Measurements from ENCODE around the gene RPGRIP1.
"Not testable (repeated sequence)": the region's sequence is repeated elsewhere in the genome, so short reads cannot be mapped to it uniquely, and the experiment has no call there.

RPGRIP1 gene

GRCh38 chr14:21279783-21280182, at the start of gene RPGRIP1:
RPGRIP1 (plus strand) TSS chr14:21280083; CDS start chr14:21287977, 7,894 bp downstream.
- DNase-seq, result no peak

GRCh38 chr14:21231020-21231652, 48.7 kb upstream of the RPGRIP1 start:
- no peak for DNase-seq

GRCh38 chr14:21233457-21234076, 46.3 kb upstream of the RPGRIP1 start:
- no peak for DNase-seq

- DNase-seq, result no peak
These were observed 45.8 kb upstream of the RPGRIP1 start for GRCh38 chr14:21234112-21234511.

- no peak for DNase-seq
These were observed 42.7 kb upstream of the RPGRIP1 start for GRCh38 chr14:21236948-21237797.

- no peak for DNase-seq
These were observed 40.9 kb upstream of the RPGRIP1 start for GRCh38 chr14:21238823-21239518.

GRCh38 chr14:21240417-21240816, 39.5 kb upstream of the RPGRIP1 start:
- DNase-seq, result no peak

- no peak for DNase-seq
These were observed 38.6 kb upstream of the RPGRIP1 start for GRCh38 chr14:21241218-21241819.

- no peak for DNase-seq
These were observed 35.3 kb upstream of the RPGRIP1 start for GRCh38 chr14:21244544-21244943.

GRCh38 chr14:21245813-21246212, 34.1 kb upstream of the RPGRIP1 start:
- no peak for DNase-seq

GRCh38 chr14:21248338-21248737, 31.5 kb upstream of the RPGRIP1 start:
- no peak for DNase-seq

- DNase-seq, result no peak
These were observed 31.0 kb upstream of the RPGRIP1 start for GRCh38 chr14:21248739-21249411.

- DNase-seq, result no peak
These were observed 28.7 kb upstream of the RPGRIP1 start for GRCh38 chr14:21251215-21251614.

- no peak for DNase-seq
These were observed 27.7 kb upstream of the RPGRIP1 start for GRCh38 chr14:21252149-21252548.

GRCh38 chr14:21255385-21256101, 24.3 kb upstream of the RPGRIP1 start:
- no peak for DNase-seq

- DNase-seq, result not testable (repeated sequence)
These were observed 23.8 kb upstream of the RPGRIP1 start for GRCh38 chr14:21256102-21256447.

GRCh38 chr14:21256539-21257393, 23.1 kb upstream of the RPGRIP1 start:
- DNase-seq, result no peak

GRCh38 chr14:21257394-21257909, 22.4 kb upstream of the RPGRIP1 start:
- no peak for DNase-seq

GRCh38 chr14:21258005-21258888, 21.6 kb upstream of the RPGRIP1 start:
- no peak for DNase-seq

All from stimulated activated CD4-positive, alpha-beta T cell treated with anti-CD3 and anti-CD28 coated beads, Interleukin-4, amount 100 ng/mL, for 1 hour (primary cell).